CD4-positive, CD25-positive, alpha-beta regulatory T cell (primary cell): ENCODE data around the gene GCAT. TPM values are rescaled to one million over a fixed set of nuclear protein-coding genes. Genes with fewer than 3 reads are reported as not detected.
A peak's percentile ranks its signal among the peaks of the same experiment; 100 is the strongest.

Experiments used
- ATAC-seq, 2 donors: fragments of 150-1000 bp; cut with Tn5 transposase; one replicate each; pipeline ENCODE4 v1.10.0; 2021; ENCODE audit warnings: low read depth in 2 of 2, moderate number of reproducible peaks in 2 of 2, moderate library complexity in 1 of 2
- DNase-seq, 3 donors: peaks; one replicate each; pipeline versions ENCODE4 v3.0.0 to v3.0.0-alpha.2; 2012 to 2022; ENCODE audit warnings: mixed read lengths in 1 of 3
- H3K27ac ChIP-seq: one replicate; pipeline ENCODE4 v1.7.0; 2013; ENCODE audit warnings: mild to moderate bottlenecking, low read length; ENCODE audit not compliant: insufficient read depth, poor library complexity, severe bottlenecking
- H3K27me3 ChIP-seq: one replicate; pipeline ENCODE4 v1.7.0; 2013; ENCODE audit warnings: low read length; ENCODE audit not compliant: control insufficient read depth, insufficient read depth
- H3K36me3 ChIP-seq: one replicate; pipeline ENCODE4 v1.7.0; 2013; ENCODE audit warnings: mild to moderate bottlenecking, low read length, moderate library complexity; ENCODE audit not compliant: control insufficient read depth, insufficient read depth
- H3K4me1 ChIP-seq: 2 replicates; pipeline ENCODE4 v1.7.0; 2013; ENCODE audit warnings: mild to moderate bottlenecking, low read length; ENCODE audit not compliant: insufficient read depth, control insufficient read depth, poor library complexity, severe bottlenecking
- H3K4me3 ChIP-seq: one replicate; pipeline ENCODE4 v1.7.0; 2013; ENCODE audit warnings: low read depth, mild to moderate bottlenecking, low read length, moderate library complexity
- H3K9me3 ChIP-seq, 2 experiments: 1 replicate in 1 of 2; 2 replicates in 1 of 2; pipeline ENCODE4 v1.7.0; 2013; ENCODE audit warnings: low read length in 2 of 2, mild to moderate bottlenecking in 1 of 2, moderate library complexity in 1 of 2; ENCODE audit not compliant: control insufficient read depth in 2 of 2
- H3K27ac Mint-ChIP-seq, 3 donors: one replicate each; pipeline ENCODE4 v1.8.0; 2020 to 2022; ENCODE audit warnings: mild to moderate bottlenecking in 3 of 3, mixed read lengths in 3 of 3, moderate library complexity in 2 of 3
- H3K27me3 Mint-ChIP-seq: one replicate; pipeline ENCODE4 v1.8.0; 2022; ENCODE audit warnings: mild to moderate bottlenecking, mixed read lengths
- H3K36me3 Mint-ChIP-seq: one replicate; pipeline ENCODE4 v1.8.0; 2020; ENCODE audit warnings: mixed read lengths
- H3K4me1 Mint-ChIP-seq, 4 donors: one replicate each; pipeline ENCODE4 v1.8.0; 2020 to 2022; ENCODE audit warnings: mixed read lengths in 4 of 4, mild to moderate bottlenecking in 1 of 4
- H3K4me3 Mint-ChIP-seq, 4 donors: one replicate each; pipeline ENCODE4 v1.8.0; 2020 to 2022; ENCODE audit warnings: mild to moderate bottlenecking in 4 of 4, mixed read lengths in 4 of 4, moderate library complexity in 3 of 4
- H3K9me3 Mint-ChIP-seq, 7 donors: one replicate each; pipeline ENCODE4 v1.8.0; 2020 to 2022; ENCODE audit warnings: mixed read lengths in 7 of 7, mild to moderate bottlenecking in 3 of 7, moderate library complexity in 2 of 7
- polyA plus RNA-seq, 4 donors: library from polyadenylated mRNA; unstranded; fragments of 300-500 nt; fragmentation: Illumina TruSeq; gene quantifications; one replicate each; pipeline ENCODE4 v1.2.3, GENCODE V29; 2021
- total RNA-seq: library from RNA; stranded (reverse); gene quantifications from one replicate; pipeline ENCODE4 v1.2.3, GENCODE V29; 2022

GCAT gene
- total and polyA plus RNA-seq, 5 donors from 2014 or later, result 0.45 to 2.0 (median 1.4) TPM

GRCh38 chr22:37816543-37817180 is 8.9 kb downstream of the GCAT start:
- H3K27ac Mint-ChIP-seq, result no peak overlapping the region
- H3K4me1 Mint-ChIP-seq, result peaks cover 0 to 19% (median 9%) of the 10 kb centered on the region in 4 donors
- no peak overlapping the region for H3K4me3 Mint-ChIP-seq

GRCh38 chr22:37817705-37818408 is 10.1 kb downstream of the GCAT start:
- H3K4me3 Mint-ChIP-seq, result peak overlapping the region in 2 of 4 donors; percentile 19 to 38
- no peak overlapping the region for H3K27ac Mint-ChIP-seq
- H3K4me3 ChIP-seq, result no peak overlapping the region

More at GRCh38 chr22:37816543-37817180, 8.9 kb downstream of the GCAT start:
- no peaks in the 10 kb centered on the region for H3K9me3 ChIP-seq
- ATAC-seq (no peak), DNase-seq (no peak)
- no peaks in the 10 kb centered on the region for H3K36me3 ChIP-seq
- H3K36me3 Mint-ChIP-seq, result no peaks in the 10 kb centered on the region
- no peak overlapping the region for H3K27ac ChIP-seq
- H3K9me3 Mint-ChIP-seq, result no peaks in the 10 kb centered on the region
- H3K27me3 ChIP-seq, result no peaks in the 10 kb centered on the region
- no peak overlapping the region for H3K4me3 ChIP-seq
- peaks cover 26% of the 10 kb centered on the region for H3K27me3 Mint-ChIP-seq
- H3K4me1 ChIP-seq, result peaks cover 19% of the 10 kb centered on the region

GRCh38 chr22:37818409-37819104 is 10.8 kb downstream of the GCAT start:
- Histone ChIP-seq H3K4me3 (no peak overlapping the region), H3K27me3 (no peaks in the 10 kb centered on the region), H3K27ac (no peak overlapping the region), H3K4me1 (peaks cover 19% of the 10 kb centered on the region), H3K36me3 (no peaks in the 10 kb centered on the region), H3K9me3 (no peaks in the 10 kb centered on the region)
- peak; percentile 70 to 75 for ATAC-seq
- Mint-ChIP-seq H3K27me3 (peaks cover 30% of the 10 kb centered on the region), H3K9me3 (no peaks in the 10 kb centered on the region), H3K27ac (no peak overlapping the region), H3K4me3 (peak overlapping the region; percentile 43 to 65 (median 54)), H3K36me3 (no peaks in the 10 kb centered on the region), H3K4me1 (peaks cover 0 to 24% (median 9%) of the 10 kb centered on the region in 4 donors)
- peak; percentile 51 to 78 (median 66) for DNase-seq

More at GRCh38 chr22:37817705-37818408, 10.1 kb downstream of the GCAT start:
- Histone ChIP-seq H3K27ac (no peak overlapping the region), H3K27me3 (no peaks in the 10 kb centered on the region), H3K9me3 (no peaks in the 10 kb centered on the region), H3K36me3 (no peaks in the 10 kb centered on the region), H3K4me1 (peaks cover 19% of the 10 kb centered on the region)
- Mint-ChIP-seq H3K27me3 (peaks cover 29% of the 10 kb centered on the region), H3K36me3 (no peaks in the 10 kb centered on the region), H3K9me3 (no peaks in the 10 kb centered on the region), H3K4me1 (peaks cover 0 to 24% (median 9%) of the 10 kb centered on the region in 4 donors)
- DNase-seq (peak; percentile 68 to 74 (median 70)), ATAC-seq (peak; percentile 72 to 74)

GRCh38 chr22:37819105-37819433 is 11.3 kb downstream of the GCAT start:
- Histone ChIP-seq H3K27ac (no peak overlapping the region), H3K36me3 (no peaks in the 10 kb centered on the region), H3K9me3 (no peaks in the 10 kb centered on the region), H3K27me3 (no peaks in the 10 kb centered on the region), H3K4me3 (no peak overlapping the region), H3K4me1 (peaks cover 19% of the 10 kb centered on the region)
- peak overlapping the region; percentile 46 to 65 (median 63) for H3K4me3 Mint-ChIP-seq
- H3K36me3 Mint-ChIP-seq, result no peaks in the 10 kb centered on the region
- DNase-seq (no peak), ATAC-seq (no peak)
- peaks cover 30% of the 10 kb centered on the region for H3K27me3 Mint-ChIP-seq
- H3K9me3 Mint-ChIP-seq, result no peaks in the 10 kb centered on the region
- no peak overlapping the region for H3K27ac Mint-ChIP-seq
- H3K4me1 Mint-ChIP-seq, result peaks cover 0 to 24% (median 9%) of the 10 kb centered on the region in 4 donors

- Histone ChIP-seq H3K4me3 (no peak overlapping the region), H3K27me3 (no peaks in the 10 kb centered on the region), H3K27ac (no peak overlapping the region), H3K9me3 (no peaks in the 10 kb centered on the region), H3K36me3 (no peaks in the 10 kb centered on the region), H3K4me1 (peaks cover 24% of the 10 kb centered on the region)
- H3K27me3 Mint-ChIP-seq, result peaks cover 32% of the 10 kb centered on the region
- no peaks in the 10 kb centered on the region for H3K9me3 Mint-ChIP-seq
- ATAC-seq (no peak), DNase-seq (no peak)
- H3K4me1 Mint-ChIP-seq, result peaks cover 0 to 24% (median 10%) of the 10 kb centered on the region in 4 donors
- no peaks in the 10 kb centered on the region for H3K36me3 Mint-ChIP-seq
- H3K4me3 Mint-ChIP-seq, result peak overlapping the region in 2 of 4 donors; percentile 61 to 65
- no peak overlapping the region for H3K27ac Mint-ChIP-seq
Measured at GRCh38 chr22:37820350-37820749, 12.6 kb downstream of the GCAT start.

GRCh38 chr22:37822079-37822833 is 14.5 kb downstream of the GCAT start:
- no peak overlapping the region for H3K4me3 ChIP-seq
- H3K27me3 Mint-ChIP-seq, result peaks cover 31% of the 10 kb centered on the region
- no peak for DNase-seq
- no peaks in the 10 kb centered on the region for H3K27me3 ChIP-seq
- no peaks in the 10 kb centered on the region for H3K36me3 Mint-ChIP-seq
- no peak overlapping the region for H3K27ac ChIP-seq
- H3K4me1 ChIP-seq, result peaks cover 24% of the 10 kb centered on the region
- H3K27ac Mint-ChIP-seq, result no peak overlapping the region
- peaks cover 0 to 23% (median 12%) of the 10 kb centered on the region in 4 donors for H3K4me1 Mint-ChIP-seq
- H3K36me3 ChIP-seq, result no peaks in the 10 kb centered on the region
- H3K9me3 ChIP-seq, result no peaks in the 10 kb centered on the region
- H3K4me3 Mint-ChIP-seq, result peak overlapping the region in 2 of 4 donors; percentile 48 to 52
- no peaks in the 10 kb centered on the region for H3K9me3 Mint-ChIP-seq
- ATAC-seq, result no peak
